ENCODE results near the gene RECQL5. TPM values are rescaled to one million over a fixed set of nuclear protein-coding genes. Genes with fewer than 3 reads are reported as not detected.

The RECQL5 gene
- total RNA-seq, 4 donors from 2014 or later, result 35.3 to 129 (median 63.6) TPM

- Histone ChIP-seq H3K4me3 (no peak overlapping the region), H3K4me1 (peaks cover 23% of the 10 kb centered on the region), H3K36me3 (peaks cover 23% of the 10 kb centered on the region), H3K27me3 (no peaks in the 10 kb centered on the region), H3K9me3 (no peaks in the 10 kb centered on the region), H3K27ac (no peak overlapping the region)
- 88% methylated on average over 5 of the region's 12 CpGs for WGBS
- DNase-seq (ENCODE audit: low spot score in 2 of 2), result no peak
- no peak for TF ChIP-seq POLR2AphosphoS5 (IDR thresholded peaks at IDR 0.05)
- TF ChIP-seq CTCF (IDR thresholded peaks at IDR 0.05), result no peak
- TF ChIP-seq EP300 (IDR thresholded peaks at IDR 0.05), result no peak
- TF ChIP-seq POLR2A (IDR thresholded peaks at IDR 0.05), result no peak
These were observed 34.5 kb downstream of the RECQL5 start for GRCh38 chr17:75632428-75632827.

GRCh38 chr17:75631353-75631752, 35.6 kb downstream of the RECQL5 start:
- no peak overlapping the region for H3K4me3 ChIP-seq
- H3K4me1 ChIP-seq, result peaks cover 23% of the 10 kb centered on the region
- no peaks in the 10 kb centered on the region for H3K27me3 ChIP-seq
- H3K36me3 ChIP-seq, result peaks cover 34% of the 10 kb centered on the region
- H3K9me3 ChIP-seq, result no peaks in the 10 kb centered on the region
- no peak for TF ChIP-seq CTCF (IDR thresholded peaks at IDR 0.05)
- TF ChIP-seq POLR2A (IDR thresholded peaks at IDR 0.05), result no peak
- TF ChIP-seq EP300 (IDR thresholded peaks at IDR 0.05), result no peak
- no peak for TF ChIP-seq POLR2AphosphoS5 (IDR thresholded peaks at IDR 0.05)
- H3K27ac ChIP-seq, result no peak overlapping the region
- no peak for DNase-seq (ENCODE audit: low spot score in 2 of 2)
- whole genome bisulfite sequencing, result 60% methylated on average over 1 of the region's 27 CpGs

- Histone ChIP-seq H3K9me3 (no peaks in the 10 kb centered on the region), H3K36me3 (peaks cover 43% of the 10 kb centered on the region), H3K27ac (no peak overlapping the region), H3K27me3 (no peaks in the 10 kb centered on the region), H3K4me3 (no peak overlapping the region), H3K4me1 (peaks cover 23% of the 10 kb centered on the region)
- DNase-seq (ENCODE audit: low spot score in 2 of 2), result no peak
- 80% methylated on average over 12 of the region's 26 CpGs for WGBS
- TF ChIP-seq POLR2A (IDR thresholded peaks at IDR 0.05) (no peak), CTCF (IDR thresholded peaks at IDR 0.05) (no peak), EP300 (IDR thresholded peaks at IDR 0.05) (no peak), POLR2AphosphoS5 (IDR thresholded peaks at IDR 0.05) (no peak)
These were observed 36.7 kb downstream of the RECQL5 start for GRCh38 chr17:75630071-75630917.

- no peak overlapping the region for H3K27ac ChIP-seq
- 81% methylated on average over 5 of the region's 14 CpGs for WGBS
- H3K4me1 ChIP-seq, result peaks cover 17% of the 10 kb centered on the region
- no peak overlapping the region for H3K4me3 ChIP-seq
- H3K27me3 ChIP-seq, result no peaks in the 10 kb centered on the region
- peaks cover 53% of the 10 kb centered on the region for H3K36me3 ChIP-seq
- H3K9me3 ChIP-seq, result no peaks in the 10 kb centered on the region
- TF ChIP-seq POLR2A (IDR thresholded peaks at IDR 0.05) (no peak), POLR2AphosphoS5 (IDR thresholded peaks at IDR 0.05) (no peak), EP300 (IDR thresholded peaks at IDR 0.05) (no peak), CTCF (IDR thresholded peaks at IDR 0.05) (no peak)
- no peak for DNase-seq (ENCODE audit: low spot score in 2 of 2)
These were observed 37.8 kb downstream of the RECQL5 start for GRCh38 chr17:75629157-75629556.

- Histone ChIP-seq H3K27ac (no peak overlapping the region), H3K36me3 (peaks cover 55% of the 10 kb centered on the region), H3K4me1 (peaks cover 10% of the 10 kb centered on the region), H3K4me3 (no peak overlapping the region), H3K27me3 (no peaks in the 10 kb centered on the region), H3K9me3 (no peaks in the 10 kb centered on the region)
- DNase-seq (ENCODE audit: low spot score in 2 of 2), result no peak
- TF ChIP-seq EP300 (IDR thresholded peaks at IDR 0.05) (no peak), POLR2AphosphoS5 (IDR thresholded peaks at IDR 0.05) (no peak), POLR2A (IDR thresholded peaks at IDR 0.05) (no peak), CTCF (IDR thresholded peaks at IDR 0.05) (no peak)
- WGBS, result 90% methylated on average over 5 of the region's 6 CpGs
These were observed 38.5 kb downstream of the RECQL5 start for GRCh38 chr17:75628425-75628824.
